Brain microvascular endothelial cell (primary cell): ENCODE results near the gene C6orf52.
"Not testable (repeated sequence)": the region's sequence is repeated elsewhere in the genome, so short reads cannot be mapped to it uniquely, and the experiment has no call there.

Experiments
- DNase-seq: peaks from one replicate; pipeline ENCODE4 v3.0.0-alpha.2; 2020
- H3K27ac ChIP-seq: fragments of 250-450 bp; sonication (Bioruptor Pico); 2 replicates; pipeline ENCODE4 v1.5.1; 2020; ENCODE audit warnings: mild to moderate bottlenecking, moderate library complexity
- H3K27me3 ChIP-seq: fragments of 250-450 bp; sonication (Bioruptor Pico); replicated peaks from 2 replicates; pipeline ENCODE4 v1.5.1; 2020; ENCODE audit warnings: mild to moderate bottlenecking
- H3K36me3 ChIP-seq: fragments of 250-450 bp; sonication (Bioruptor Pico); replicated peaks from 2 replicates; pipeline ENCODE4 v1.5.1; 2020; ENCODE audit warnings: mild to moderate bottlenecking
- H3K4me3 ChIP-seq: 2 replicates; pipeline ENCODE4 v1.5.1; 2011; ENCODE audit warnings: low read depth, mild to moderate bottlenecking, control low read depth, low read length, moderate library complexity
- CTCF ChIP-seq: IDR thresholded peaks from 2 replicates; pipeline ENCODE4 v1.5.1; 2011; ENCODE audit warnings: low read depth, mild to moderate bottlenecking, moderate library complexity, low read length, control low read depth, inconsistent platforms; ENCODE audit errors: missing control alignments
- in situ Hi-C: cut with HindIII; loops from 2 replicates; pipeline ENCODE4 v1.10.0; 2017; ENCODE audit warnings: low sequenced_read_pairs, low pct_ligation_motif_present

Gene C6orf52

GRCh38 chr6:10662742-10663141 lies 31.7 kb downstream of the C6orf52 start:
- Histone ChIP-seq H3K27me3 (no peaks in the 10 kb centered on the region), H3K27ac (no peak overlapping the region), H3K36me3 (no peaks in the 10 kb centered on the region), H3K4me3 (no peak overlapping the region)
- in situ Hi-C loops = no loop called here
- no peak for TF ChIP-seq CTCF
- DNase-seq = no peak

- in situ Hi-C loops = no loop called here
- no peak for TF ChIP-seq CTCF
- no peak overlapping the region for H3K4me3 ChIP-seq
Measured at GRCh38 chr6:10662207-10662606, 32.2 kb downstream of the C6orf52 start.

GRCh38 chr6:10660431-10661191 lies 33.8 kb downstream of the C6orf52 start:
- H3K27me3 ChIP-seq, H3K4me3 ChIP-seq, DNase-seq, in situ Hi-C loops, H3K27ac ChIP-seq, H3K36me3 ChIP-seq: not testable (repeated sequence)

More at GRCh38 chr6:10662207-10662606, 32.2 kb downstream of the C6orf52 start:
- Histone ChIP-seq H3K36me3 (no peaks in the 10 kb centered on the region), H3K27me3 (no peaks in the 10 kb centered on the region), H3K27ac (no peak overlapping the region)
- no peak for DNase-seq

GRCh38 chr6:10659699-10660348 lies 34.6 kb downstream of the C6orf52 start:
- in situ Hi-C loops = no loop called here
- Histone ChIP-seq H3K27me3 (no peaks in the 10 kb centered on the region), H3K36me3 (no peaks in the 10 kb centered on the region), H3K4me3 (peak overlapping the region; percentile 34), H3K27ac (no peak overlapping the region)
- DNase-seq = no peak
- no peak for TF ChIP-seq CTCF

GRCh38 chr6:10658910-10659698 lies 35.3 kb downstream of the C6orf52 start:
- TF ChIP-seq CTCF = no peak
- in situ Hi-C loops = no loop called here
- H3K4me3 ChIP-seq = peak overlapping the region; percentile 34

GRCh38 chr6:10655508-10656055 lies 38.8 kb downstream of the C6orf52 start:
- H3K4me3 ChIP-seq = no peak overlapping the region
- no peak for DNase-seq
- no peaks in the 10 kb centered on the region for H3K36me3 ChIP-seq
- TF ChIP-seq CTCF = no peak
- in situ Hi-C loops = no loop called here
- H3K27ac ChIP-seq = no peak overlapping the region
- H3K27me3 ChIP-seq = no peaks in the 10 kb centered on the region

More at GRCh38 chr6:10658910-10659698, 35.3 kb downstream of the C6orf52 start:
- no peak overlapping the region for H3K27ac ChIP-seq
- H3K36me3 ChIP-seq = no peaks in the 10 kb centered on the region
- DNase-seq = no peak
- H3K27me3 ChIP-seq = no peaks in the 10 kb centered on the region
